Colonic mucosa (tissue), 4 donors: ENCODE data around the gene CEP128. TPM values are rescaled to one million over a fixed set of nuclear protein-coding genes. Genes with fewer than 3 reads are reported as not detected.

Experiments used
- DNase-seq: peaks from one replicate; pipeline ENCODE4 v3.0.0-alpha.2; 2020
- H3K27ac ChIP-seq: fragments of 200-600 bp; one replicate; pipeline ENCODE4 v1.8.0; 2021
- H3K27me3 ChIP-seq: fragments of 200-600 bp; one replicate; pipeline ENCODE4 v1.8.0; 2021
- H3K36me3 ChIP-seq: fragments of 200-600 bp; one replicate; pipeline ENCODE4 v1.8.0; 2021
- H3K4me1 ChIP-seq: fragments of 200-600 bp; one replicate; pipeline ENCODE4 v1.8.0; 2021; ENCODE audit warnings: mild to moderate bottlenecking
- H3K4me3 ChIP-seq: fragments of 200-600 bp; one replicate; pipeline ENCODE4 v1.8.0; 2021
- H3K9ac ChIP-seq, 2 donors: one replicate each; pipeline ENCODE4 v1.7.0; 2013; ENCODE audit warnings: control low read depth in 2 of 2, low read depth in 2 of 2, low read length in 2 of 2
- H3K9me3 ChIP-seq: fragments of 200-600 bp; one replicate; pipeline ENCODE4 v1.8.0; 2021
- intact Hi-C: fragments of 100-400 bp; cut with DNase I; formaldehyde crosslinking; loops from one replicate; pipeline ENCODE4 v1.14.1; 2022
- total RNA-seq, 2 donors: library from RNA; stranded (reverse); fragmentation: NEBNext Ultra II Directional in 1 of 2; extraction: Animal tissue kit (Norgen Biotek cat#: 25700) in 1 of 2; gene quantifications; one replicate each; pipeline ENCODE4 v1.2.1, GENCODE V29; 2021
- TF ChIP-seq, protein P1 (sequence below): fragments of 200-600 bp; IDR thresholded peaks from one replicate; pipeline ENCODE4 v1.8.0; 2022; ENCODE audit warnings: antibody characterized with exemption, mild to moderate bottlenecking
- donor health status: healthy.
- donor health status: DM: no; HTN: no; CAD: no.
- donor health status: DM: no; HTN: no; CAD: no.

The CEP128 gene
- total RNA-seq, 2 donors from 2014 or later: 4.4 to 11.6 TPM

DNA sequence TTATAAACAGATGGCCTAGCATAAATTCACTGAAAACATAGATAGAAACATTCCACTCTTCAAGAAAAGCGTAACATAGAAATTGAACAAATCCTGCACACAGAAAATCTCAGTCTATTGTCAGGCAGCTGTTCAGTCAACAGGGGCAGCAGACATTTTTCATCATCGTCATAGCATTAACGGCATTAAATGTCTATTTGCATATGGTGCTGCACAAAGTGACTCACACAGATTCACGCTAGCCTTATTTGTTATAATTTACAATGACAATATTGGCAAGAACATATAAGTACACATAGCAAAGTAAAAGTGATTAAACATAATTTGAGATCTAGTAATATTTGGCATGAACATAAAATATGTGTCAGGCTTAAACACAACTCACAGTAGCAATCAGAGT is 95.7 kb downstream of the CEP128 start:
- Histone ChIP-seq H3K4me3 (no peak overlapping the region), H3K9ac (no peak overlapping the region), H3K36me3 (no peaks in the 10 kb centered on the region), H3K27ac (no peak overlapping the region), H3K9me3 (no peaks in the 10 kb centered on the region), H3K27me3 (no peaks in the 10 kb centered on the region), H3K4me1 (no peaks in the 10 kb centered on the region)
- TF ChIP-seq, protein P1, sequence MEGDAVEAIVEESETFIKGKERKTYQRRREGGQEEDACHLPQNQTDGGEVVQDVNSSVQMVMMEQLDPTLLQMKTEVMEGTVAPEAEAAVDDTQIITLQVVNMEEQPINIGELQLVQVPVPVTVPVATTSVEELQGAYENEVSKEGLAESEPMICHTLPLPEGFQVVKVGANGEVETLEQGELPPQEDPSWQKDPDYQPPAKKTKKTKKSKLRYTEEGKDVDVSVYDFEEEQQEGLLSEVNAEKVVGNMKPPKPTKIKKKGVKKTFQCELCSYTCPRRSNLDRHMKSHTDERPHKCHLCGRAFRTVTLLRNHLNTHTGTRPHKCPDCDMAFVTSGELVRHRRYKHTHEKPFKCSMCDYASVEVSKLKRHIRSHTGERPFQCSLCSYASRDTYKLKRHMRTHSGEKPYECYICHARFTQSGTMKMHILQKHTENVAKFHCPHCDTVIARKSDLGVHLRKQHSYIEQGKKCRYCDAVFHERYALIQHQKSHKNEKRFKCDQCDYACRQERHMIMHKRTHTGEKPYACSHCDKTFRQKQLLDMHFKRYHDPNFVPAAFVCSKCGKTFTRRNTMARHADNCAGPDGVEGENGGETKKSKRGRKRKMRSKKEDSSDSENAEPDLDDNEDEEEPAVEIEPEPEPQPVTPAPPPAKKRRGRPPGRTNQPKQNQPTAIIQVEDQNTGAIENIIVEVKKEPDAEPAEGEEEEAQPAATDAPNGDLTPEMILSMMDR: no peak
- intact Hi-C loops: loop anchor here (10.0 kb wide), 2 partner anchors 641 to 791 kb away; no protein-coding TSS in a partner anchor
- no peak for DNase-seq

DNA sequence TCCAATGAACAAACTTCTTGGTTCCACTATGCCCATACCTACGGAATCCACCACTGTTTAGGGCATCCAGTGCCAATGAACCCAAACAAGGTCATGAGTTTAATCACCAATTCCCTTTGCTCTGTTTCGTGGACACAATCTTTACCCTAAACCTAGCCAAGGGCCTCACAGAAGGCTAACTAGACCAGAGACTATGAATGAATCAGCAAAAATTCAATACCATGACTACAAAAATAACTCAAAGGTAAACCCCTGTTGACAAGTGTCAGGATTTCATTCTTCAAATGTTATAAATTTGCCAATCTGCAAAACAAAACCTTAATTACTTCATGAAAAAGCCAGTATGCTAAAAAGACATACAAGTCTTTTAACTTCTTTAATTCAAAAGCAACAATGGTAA is 96.7 kb downstream of the CEP128 start:
- H3K9me3 ChIP-seq: no peaks in the 10 kb centered on the region
- no peaks in the 10 kb centered on the region for H3K27me3 ChIP-seq
- intact Hi-C loops: loop anchor here (10.0 kb wide), 2 partner anchors 640 to 790 kb away; no protein-coding TSS in a partner anchor
- H3K4me1 ChIP-seq: no peaks in the 10 kb centered on the region
- TF ChIP-seq, protein P1: no peak
- no peak for DNase-seq
- H3K4me3 ChIP-seq: no peak overlapping the region
- H3K9ac ChIP-seq: no peak overlapping the region
- H3K27ac ChIP-seq: no peak overlapping the region
- no peaks in the 10 kb centered on the region for H3K36me3 ChIP-seq

DNA sequence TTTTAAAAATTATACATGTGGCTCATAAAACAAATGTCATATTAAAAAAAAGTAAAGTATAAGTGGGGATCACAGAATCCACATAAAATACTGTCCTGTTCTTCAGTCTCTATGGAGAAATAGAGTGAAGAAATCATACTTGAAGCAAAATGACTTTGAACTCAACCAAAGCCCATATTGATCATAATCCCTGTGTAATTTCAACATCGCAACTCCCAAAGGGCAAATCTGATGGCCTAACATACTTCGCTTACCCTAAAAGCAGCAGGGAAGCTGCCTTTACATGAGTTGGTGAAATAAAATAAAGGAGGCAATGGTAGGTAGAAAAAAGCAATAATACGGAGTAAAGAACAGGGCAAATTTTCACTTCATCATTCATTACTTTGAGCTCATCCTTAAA is 101.8 kb downstream of the CEP128 start:
- Histone ChIP-seq H3K27me3 (no peaks in the 10 kb centered on the region), H3K4me1 (no peaks in the 10 kb centered on the region), H3K9me3 (no peaks in the 10 kb centered on the region), H3K9ac (no peak overlapping the region), H3K4me3 (no peak overlapping the region), H3K36me3 (no peaks in the 10 kb centered on the region), H3K27ac (no peak overlapping the region)
- DNase-seq: no peak
- TF ChIP-seq, protein P1: no peak
- intact Hi-C loops: loop anchor here (10.0 kb wide), 2 partner anchors 635 to 785 kb away; no protein-coding TSS in a partner anchor

DNA sequence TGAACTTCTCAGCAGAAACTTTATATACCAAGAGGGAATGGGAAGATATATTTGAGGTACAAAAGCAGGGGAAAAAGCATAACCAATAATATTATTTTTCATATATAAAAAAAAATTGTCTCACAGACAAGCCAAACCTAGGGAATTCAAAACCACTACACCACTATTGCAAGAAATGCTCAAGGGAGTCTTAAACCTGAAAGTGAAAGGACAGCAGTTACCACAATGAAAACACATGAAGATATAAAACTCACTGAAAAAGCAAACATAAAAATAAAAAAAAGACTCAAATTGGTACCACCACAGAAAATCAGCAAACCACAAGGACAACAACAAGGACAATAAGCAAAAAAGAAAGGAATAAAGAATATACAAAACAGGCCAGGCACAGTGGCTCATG is 131.9 kb downstream of the CEP128 start:
- Histone ChIP-seq H3K9me3 (no peaks in the 10 kb centered on the region), H3K9ac (no peak overlapping the region), H3K27me3 (no peaks in the 10 kb centered on the region), H3K36me3 (no peaks in the 10 kb centered on the region), H3K27ac (no peak overlapping the region), H3K4me3 (no peak overlapping the region), H3K4me1 (no peaks in the 10 kb centered on the region)
- intact Hi-C loops: no loop called here
- TF ChIP-seq, protein P1: no peak
- no peak for DNase-seq

DNA sequence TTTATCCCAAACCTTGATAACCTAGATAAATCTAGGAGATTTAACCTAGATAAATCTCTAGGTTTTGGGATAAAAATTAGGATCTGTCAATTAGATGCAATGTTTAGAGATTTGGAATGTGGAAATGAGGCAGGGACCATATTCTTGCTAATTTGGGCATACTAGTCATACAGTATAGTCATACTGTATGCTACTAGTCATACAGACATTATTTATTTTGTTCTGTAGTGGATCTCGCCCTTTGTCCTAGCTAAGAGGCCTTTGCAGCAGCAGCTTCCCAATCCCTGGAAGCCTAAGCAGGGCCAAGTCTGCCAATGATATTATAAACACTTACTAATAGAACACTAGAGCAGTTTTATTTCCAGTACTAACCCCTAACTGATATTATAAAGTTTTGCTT is 136.4 kb downstream of the CEP128 start:
- Histone ChIP-seq H3K9me3 (no peaks in the 10 kb centered on the region), H3K9ac (no peak overlapping the region), H3K27me3 (no peaks in the 10 kb centered on the region), H3K36me3 (no peaks in the 10 kb centered on the region), H3K4me3 (no peak overlapping the region), H3K27ac (no peak overlapping the region), H3K4me1 (no peaks in the 10 kb centered on the region)
- DNase-seq: no peak
- intact Hi-C loops: no loop called here
- TF ChIP-seq, protein P1: no peak
